GM21381 (cell line): ENCODE measurements around the gene SIVA1.

ENCODE experiments used
- ATAC-seq: cut with Tn5 transposase; IDR thresholded peaks from one replicate; pipeline ENCODE4 v1.9.1; 2021; ENCODE audit warnings: mild to moderate bottlenecking, moderate library complexity; ENCODE audit not compliant: unreplicated experiment

SIVA1 gene, protein sequence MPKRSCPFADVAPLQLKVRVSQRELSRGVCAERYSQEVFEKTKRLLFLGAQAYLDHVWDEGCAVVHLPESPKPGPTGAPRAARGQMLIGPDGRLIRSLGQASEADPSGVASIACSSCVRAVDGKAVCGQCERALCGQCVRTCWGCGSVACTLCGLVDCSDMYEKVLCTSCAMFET

DNA sequence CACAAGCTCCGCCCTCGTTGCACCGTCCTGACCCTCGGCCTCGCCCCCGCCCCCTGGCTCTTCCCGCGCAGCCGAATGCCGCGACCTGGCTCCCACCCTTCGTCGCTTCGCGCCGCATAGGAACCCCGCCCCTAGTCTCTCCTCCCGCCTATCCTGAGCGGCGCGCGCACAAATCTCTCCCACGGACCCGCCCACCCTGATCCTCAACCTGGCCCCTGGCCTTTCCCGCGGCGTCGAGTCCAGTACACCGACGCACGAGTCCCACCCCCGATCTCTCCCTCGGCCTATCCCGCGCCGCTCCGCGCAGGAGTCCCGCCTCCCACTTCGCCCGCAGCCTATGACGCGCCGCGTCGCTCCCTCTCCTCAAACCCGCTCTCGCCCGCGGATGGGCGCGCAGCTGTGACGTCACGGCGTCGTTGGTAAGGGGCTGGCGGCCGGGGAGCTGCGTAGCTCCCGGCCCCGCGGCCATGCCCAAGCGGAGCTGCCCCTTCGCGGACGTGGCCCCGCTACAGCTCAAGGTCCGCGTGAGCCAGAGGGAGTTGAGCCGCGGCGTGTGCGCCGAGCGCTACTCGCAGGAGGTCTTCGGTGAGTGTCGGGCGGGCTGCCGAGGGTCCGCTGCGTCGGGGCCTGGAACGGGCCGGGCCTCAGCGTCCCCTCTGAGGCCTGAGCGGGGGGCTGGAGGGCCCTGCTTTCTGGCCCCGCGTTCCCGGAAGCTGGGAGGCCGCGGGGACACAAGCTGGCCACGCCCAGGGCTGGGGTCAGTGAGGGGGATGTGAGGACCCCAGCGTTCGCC lies at the start of gene SIVA1:
SIVA1 (plus strand) TSS at position 413 of the 793 bp plus-strand sequence; CDS start at position 468, 55 bp downstream.
- ATAC-seq, result peak; percentile 89

DNA sequence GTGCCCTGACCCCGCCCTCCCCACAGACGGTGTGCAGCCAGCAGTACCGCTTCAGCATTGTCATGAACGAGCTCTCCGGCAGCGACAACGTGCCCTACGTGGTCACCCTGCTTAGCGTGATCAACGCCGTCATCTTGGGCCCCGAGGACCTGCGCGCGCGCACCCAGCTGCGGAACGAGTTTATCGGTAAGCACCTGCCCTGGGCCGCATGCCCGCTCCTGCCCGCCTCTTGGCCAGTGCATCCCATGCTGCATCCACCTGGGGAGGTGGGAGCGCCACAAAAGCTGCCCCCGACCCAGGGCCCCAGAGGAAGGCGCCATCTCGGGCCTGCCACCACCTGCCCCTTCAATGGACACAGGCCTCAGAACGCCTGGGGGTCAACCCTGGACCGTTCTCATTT lies 49.7 kb upstream of the SIVA1 start:
- ATAC-seq, result no peak

DNA sequence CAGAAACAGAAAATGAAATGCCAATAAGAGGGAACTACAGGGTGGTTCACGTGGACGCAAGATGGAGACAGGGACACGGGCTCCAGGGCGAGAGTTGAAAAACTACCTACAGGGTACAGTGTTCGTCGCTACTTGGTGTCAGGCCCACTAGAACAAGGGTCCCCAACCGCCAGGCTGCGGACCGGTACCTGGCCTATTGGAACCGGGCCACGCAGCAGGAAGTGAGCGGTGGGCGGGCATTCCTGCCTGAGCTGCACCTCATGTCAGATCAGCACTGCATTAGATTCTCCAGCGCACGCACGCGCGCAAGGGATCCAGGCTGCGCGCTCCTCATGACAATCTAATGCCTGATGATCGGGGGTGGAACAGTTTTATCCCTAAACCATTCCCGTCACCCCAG lies 48.7 kb upstream of the SIVA1 start:
- no peak for ATAC-seq

DNA sequence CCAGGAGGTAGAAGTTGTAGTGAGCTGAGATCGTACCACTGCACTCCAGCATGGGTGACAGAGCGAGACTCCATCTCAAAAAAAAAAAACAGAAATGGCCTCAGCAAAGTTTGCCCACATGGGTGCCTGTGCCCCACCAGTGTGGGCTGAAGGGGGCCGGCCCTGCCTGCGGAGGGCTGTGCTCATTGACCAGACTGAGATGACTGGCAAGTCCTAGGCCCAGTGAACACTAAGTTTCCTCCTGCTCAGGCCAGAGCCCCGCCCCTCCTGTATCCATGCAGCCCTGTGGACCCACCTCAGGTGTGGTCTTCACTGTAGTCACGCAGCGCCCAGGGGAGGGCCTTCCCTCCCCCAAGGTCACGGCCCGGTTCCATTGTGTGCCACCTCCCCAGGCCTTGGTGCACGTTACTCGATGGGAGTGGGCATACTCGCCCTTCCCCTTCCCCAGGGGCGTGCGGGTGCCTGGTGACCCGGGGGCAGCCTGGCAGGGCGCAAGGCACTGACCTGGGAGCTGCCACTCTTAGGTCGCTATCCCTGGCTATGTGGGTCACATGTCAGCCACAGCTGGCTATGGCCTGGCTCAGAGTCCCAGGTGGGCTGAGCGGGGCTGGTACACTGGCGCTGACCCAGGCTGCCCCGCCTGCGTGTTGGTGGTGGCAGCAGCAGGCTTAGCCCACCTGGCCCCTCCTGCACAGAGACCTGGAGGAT lies 47.5 kb upstream of the SIVA1 start:
- no peak for ATAC-seq

DNA sequence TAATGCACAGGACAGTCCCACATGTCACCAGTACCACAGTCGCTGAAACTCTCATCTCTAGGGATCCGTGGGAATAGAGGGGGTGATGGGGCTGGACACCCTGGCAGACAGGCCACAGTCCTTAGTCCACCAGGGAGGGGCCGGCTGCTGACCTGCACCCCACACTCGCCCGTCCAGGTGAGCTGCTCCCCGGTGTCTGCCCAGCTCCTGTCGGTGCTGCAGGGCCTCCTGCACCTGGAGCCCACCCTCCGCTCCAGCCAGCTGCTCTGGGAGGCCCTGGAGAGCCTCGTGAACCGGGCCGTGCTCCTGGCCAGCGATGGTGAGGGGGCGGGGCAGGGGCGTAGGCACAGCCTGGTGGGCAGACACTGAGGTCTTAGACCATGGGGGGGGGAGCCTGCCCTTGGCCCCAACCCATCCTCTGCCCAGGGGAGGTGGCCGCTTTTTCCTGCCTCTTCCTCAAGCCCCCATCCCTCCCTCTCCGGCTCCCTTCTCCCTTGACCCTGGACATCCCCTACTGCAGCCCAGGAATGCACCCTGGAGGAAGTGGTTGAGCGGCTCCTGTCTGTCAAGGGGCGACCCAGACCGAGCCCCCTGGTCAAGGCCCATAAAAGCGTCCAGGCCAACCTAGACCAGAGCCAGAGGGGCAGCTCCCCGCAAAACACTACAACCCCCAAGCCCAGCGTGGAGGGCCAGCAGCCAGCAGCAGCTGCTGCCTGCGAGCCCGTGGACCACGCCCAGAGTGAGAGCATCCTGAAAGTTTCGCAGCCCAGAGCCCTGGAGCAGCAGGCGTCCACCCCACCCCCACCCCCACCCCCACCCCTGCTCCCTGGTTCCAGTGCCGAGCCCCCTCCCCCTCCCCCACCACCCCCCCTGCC lies 46.0 kb upstream of the SIVA1 start:
- no peak for ATAC-seq

DNA sequence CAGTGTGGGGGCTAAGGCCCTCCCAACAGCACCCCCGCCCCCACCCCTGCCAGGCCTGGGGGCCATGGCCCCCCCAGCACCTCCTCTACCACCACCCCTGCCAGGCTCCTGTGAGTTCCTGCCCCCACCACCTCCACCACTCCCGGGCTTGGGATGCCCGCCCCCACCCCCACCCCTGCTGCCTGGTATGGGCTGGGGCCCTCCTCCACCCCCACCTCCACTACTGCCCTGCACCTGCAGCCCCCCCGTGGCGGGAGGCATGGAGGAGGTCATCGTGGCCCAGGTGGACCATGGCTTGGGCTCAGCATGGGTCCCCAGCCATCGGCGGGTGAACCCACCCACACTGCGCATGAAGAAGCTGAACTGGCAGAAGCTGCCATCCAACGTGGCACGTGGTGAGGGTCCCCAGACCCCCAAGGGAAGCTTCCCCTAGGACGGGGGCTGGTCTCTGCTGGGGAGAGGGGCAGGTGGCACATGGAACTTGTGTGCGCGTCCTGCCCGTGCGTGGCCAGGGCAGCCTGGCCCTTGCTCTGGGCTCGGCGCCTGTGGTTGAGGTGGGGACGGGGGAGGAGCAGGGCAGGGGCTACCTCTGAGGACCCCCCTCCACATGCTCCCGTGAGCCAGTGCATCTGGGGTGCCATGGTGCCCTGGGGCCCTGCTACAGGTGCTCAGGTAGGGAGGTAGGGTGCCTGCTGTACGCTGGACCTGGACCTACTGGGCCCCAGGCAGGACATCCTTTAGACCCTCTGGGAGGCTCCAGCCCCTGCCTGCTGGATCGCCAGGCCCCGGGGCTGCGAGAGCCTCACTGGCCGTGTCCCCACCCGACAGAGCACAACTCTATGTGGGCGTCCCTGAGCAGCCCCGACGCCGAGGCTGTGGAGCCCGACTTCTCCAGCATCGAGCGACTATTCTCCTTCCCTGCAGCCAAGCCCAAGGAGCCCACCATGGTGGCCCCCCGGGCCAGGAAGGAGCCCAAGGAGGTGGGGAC lies 45.0 kb upstream of the SIVA1 start:
- no peak for ATAC-seq

DNA sequence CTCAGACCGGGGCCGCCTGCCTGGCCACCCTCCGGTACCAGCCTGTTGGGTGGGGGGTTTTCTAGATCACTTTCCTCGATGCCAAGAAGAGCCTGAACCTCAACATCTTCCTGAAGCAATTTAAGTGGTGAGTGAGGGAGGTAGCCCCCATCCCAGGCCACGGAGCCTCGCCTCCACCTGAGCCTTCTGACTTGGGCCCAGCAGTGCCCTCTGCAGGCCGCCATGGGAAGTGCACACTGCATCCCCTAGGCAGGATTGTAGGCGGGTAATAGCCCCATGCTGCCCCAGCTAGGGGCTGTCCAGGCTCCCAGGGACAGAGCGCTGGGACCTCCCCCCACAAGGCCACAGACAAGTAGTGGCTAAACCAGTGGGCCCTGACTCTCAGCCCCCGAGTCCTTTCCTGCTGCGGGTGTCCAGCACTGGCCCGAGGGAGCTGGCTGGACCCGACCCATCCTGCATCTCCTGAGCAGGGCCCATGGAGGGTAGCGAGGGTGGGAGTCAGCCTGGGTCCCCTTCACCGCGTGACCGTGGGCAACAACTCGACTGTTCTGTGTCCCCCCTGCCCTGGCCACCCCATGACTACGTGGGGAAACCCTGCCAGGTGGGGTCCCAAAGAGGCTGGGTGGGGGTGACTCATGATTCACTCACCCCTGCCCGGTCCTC lies 44.2 kb upstream of the SIVA1 start:
- no peak for ATAC-seq

DNA sequence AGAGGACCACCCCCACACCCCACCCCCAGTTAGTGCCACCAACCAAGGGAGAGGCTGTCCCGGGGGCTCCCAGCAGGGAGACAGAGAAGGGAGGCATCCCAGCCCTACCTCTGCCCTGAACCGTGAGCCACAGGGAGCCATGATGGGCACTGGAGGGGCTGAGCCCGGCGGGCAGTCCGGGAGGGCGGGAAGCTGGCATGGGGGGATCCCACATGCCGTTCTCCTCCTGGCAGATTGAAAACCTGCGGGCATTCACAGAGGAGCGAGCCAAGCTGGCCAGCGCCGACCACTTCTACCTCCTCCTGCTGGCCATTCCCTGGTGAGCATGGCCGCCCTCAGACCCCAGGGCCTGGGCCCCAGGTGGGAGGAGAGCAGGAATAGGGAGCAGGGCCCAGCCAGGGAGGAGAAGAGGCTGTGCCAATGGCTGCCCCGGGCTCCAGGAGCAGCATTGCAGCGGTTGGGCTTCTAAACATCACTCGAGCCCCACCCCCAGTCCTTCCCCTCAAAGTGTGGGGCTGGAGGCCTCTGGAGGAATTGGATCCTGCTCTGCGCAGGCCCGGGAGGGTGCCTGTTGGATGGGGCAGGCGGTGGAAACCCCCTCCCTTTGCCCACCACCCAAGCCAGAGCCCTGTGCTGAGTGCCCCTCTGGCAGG lies 43.4 kb upstream of the SIVA1 start:
- no peak for ATAC-seq

DNA sequence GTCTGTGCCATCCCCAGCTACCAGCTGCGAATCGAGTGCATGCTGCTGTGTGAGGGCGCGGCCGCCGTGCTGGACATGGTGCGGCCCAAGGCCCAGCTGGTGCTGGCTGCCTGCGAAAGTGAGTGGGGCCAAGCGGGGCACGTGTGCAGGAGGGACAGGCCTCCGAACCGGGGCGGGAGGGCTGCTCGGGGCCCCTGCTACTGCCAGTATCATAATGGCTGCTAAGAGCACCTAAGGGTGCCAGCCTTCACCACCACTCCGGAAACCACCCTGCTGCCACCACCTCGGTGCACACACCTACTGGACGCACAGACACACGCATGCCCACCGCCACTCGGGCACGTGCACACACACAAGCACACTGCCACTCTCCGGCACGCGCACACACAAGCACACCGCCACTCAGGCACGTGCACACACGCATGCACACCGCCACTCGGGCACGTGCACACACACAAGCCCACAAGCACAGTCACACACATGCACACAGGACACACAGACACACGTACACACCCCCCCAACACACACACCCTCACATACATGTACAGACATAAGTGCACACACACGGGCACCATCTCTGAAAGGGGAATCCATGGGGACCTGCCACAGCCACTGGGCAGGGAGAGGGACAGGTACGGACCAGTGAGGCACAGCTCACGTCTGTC lies 42.7 kb upstream of the SIVA1 start:
- no peak for ATAC-seq

DNA sequence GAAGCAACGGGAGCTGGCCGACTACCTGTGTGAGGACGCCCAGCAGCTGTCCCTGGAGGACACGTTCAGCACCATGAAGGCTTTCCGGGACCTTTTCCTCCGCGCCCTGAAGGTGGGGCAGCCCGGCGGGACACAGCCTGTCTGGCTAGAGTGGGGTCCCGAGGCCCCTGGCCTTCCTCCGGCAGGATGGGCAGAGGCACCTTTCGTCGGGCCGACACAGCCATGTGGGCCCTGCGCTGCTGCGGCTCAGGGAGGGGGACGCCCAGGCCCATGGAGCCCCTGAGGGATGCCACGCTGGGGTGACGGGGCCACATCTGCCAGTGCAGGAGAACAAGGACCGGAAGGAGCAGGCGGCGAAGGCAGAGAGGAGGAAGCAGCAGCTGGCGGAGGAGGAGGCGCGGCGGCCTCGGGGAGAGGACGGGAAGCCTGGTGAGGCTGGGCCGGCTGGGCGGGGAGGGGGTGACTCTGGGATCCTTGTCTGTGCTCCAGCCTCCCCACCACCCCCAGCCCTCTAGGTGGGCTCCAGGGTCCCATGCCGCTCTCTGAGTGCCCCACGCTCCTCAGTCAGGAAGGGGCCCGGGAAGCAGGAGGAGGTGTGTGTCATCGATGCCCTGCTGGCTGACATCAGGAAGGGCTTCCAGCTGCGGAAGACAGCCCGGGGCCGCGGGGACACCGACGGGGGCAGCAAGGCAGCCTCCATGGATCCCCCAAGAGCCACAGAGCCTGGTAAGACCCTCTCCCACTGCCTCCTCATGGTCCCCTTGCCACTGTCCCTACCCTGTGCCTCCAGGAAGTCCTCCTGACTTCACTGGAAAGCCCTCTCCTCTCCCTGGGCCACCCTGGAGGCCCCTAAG lies 39.8 kb upstream of the SIVA1 start:
- ATAC-seq, result no peak

DNA sequence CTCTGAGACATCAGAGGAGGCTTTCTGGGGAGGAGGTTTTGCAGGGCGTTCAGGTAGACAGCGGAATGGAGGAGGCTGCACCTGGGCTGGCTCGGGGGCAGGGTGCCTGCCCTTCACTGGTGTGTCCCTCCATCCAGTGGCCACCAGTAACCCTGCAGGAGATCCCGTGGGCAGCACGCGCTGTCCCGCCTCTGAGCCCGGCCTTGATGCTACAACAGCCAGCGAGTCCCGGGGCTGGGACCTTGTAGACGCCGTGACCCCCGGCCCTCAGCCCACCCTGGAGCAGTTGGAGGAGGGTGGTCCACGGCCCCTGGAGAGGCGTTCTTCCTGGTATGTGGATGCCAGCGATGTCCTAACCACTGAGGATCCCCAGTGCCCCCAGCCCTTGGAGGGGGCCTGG lies 38.9 kb upstream of the SIVA1 start:
- no peak for ATAC-seq

DNA sequence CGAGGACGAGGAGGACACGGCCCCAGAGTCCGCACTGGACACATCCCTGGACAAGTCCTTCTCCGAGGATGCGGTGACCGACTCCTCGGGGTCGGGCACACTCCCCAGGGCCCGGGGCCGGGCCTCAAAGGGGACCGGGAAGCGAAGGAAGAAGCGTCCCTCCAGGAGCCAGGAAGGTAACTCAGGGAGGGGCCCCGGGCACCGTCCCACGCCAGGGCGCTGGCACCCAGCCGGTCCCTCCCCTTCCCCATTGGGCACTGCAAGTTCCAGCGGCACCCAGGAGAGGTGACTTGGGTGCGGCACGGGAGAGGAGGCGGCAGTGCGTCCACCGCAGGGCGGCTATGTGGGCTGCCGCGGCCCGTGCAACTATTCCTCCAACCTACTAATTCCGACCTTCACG lies 38.3 kb upstream of the SIVA1 start:
- no peak for ATAC-seq

DNA sequence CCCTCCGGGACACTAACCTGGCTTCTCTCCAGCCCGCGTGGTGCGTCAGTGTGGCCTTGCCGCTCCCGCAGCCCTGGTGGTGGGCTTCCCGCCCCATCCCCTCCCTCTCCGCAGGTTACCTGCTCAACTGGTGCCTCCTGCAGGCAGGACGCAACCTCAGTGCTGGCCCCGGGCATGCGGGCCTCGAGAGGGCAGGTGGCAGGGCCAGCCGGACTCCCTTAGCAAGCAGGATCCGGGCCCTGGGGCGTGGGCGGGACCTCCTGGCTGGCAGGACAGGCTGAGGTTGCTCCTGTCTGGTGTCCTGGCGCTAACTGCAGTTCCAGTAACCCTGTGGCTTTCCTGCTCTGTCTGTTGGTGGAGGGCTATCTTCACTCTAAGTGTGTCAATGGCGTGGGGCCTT lies 37.5 kb upstream of the SIVA1 start:
- ATAC-seq, result no peak

DNA sequence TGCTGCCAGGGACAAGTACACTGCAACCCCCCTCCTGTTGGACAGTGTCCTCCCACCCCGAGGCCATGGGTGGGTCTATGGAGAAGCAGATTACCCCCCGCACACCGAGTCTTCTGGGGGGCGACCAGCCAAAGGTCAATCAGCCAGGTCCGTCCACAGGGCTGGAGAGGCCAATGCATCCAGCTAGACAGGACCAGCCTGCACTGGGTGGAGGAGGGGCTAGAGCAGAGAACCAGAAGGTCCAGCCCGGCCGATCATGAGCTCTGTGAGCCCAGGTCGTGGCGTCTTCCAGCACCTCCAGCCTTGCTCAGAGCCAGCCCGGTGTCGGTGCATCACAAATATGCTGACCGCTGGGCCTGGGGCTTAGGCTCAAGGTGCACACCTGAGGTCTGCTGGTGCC lies 37.1 kb upstream of the SIVA1 start:
- no peak for ATAC-seq

DNA sequence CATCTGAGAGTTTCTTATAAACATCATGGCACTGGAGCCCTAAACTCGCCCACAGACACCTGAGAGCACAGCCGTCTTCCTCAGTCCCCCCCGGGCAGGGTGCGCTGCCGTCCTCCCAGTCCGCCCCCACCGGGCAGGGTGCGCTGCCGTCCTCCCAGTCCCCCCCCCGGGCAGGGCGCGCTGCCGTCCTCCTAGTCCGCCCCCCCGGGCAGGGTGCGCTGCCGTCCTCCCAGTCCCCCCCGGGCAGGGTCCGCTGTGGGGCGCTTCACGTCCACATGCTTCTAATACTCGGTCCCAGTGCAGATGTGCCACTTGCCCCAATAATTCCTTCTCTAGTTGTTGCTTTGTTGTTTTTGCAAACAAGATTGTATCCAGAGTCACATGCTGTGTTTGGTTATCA lies 35.8 kb upstream of the SIVA1 start:
- ATAC-seq, result no peak

DNA sequence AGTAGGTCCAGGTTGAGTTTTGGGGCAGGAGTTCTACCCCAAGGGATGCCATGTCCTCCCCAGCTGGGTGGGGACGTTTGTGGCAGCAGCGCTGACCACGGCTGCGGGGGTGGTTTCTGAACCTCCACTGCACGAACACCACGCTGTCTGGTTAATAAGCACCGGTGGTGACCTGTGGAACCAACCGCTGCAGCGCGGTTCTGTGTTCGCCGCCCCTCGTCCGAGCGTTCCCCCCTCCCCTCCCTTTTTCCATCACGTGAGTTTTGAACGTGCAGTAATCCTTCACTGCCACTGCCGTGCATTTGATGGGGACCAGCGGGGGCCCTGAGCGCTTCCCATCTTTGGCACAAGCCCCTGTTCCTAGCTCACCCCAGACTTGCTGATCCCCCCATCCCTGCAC lies 35.3 kb upstream of the SIVA1 start:
- ATAC-seq, result no peak

DNA sequence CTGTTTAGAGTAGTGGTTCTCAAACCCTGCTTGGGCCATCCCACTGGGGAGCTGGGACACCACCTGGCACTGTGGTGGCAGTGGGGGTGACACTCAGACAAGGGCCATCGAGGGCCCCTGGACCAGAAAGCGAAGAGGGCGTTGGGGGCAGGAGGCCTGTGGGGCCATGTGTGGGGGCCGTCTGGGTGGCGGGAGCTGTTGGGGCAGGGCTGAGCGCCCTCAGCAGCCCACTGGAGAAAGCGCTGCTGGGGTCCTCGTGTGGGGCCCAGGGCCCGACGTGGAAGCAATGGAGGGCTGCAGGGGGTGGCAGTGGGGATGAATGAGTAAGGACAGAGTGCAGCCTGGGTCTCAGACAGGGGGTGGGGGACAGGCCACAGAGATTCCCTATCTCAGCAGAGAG lies 34.8 kb upstream of the SIVA1 start:
- ATAC-seq, result no peak
